Prostate gland (tissue), 2 donors: ENCODE measurements around the gene TNNT2.

Experiments used
- POLR2A ChIP-seq: fragments of 450-650 bp; IDR thresholded peaks from one replicate; pipeline ENCODE4 v1.6.1; 2016; ENCODE audit warnings: antibody characterized with exemption, mild to moderate bottlenecking
- TF ChIP-seq, protein P1 (sequence below), 4 experiments: fragments of 200-600 bp in 2 of 4; fragments of 450-650 bp in 2 of 4; sonication (generic) in 2 of 4; IDR thresholded peaks; 1 replicate in 3 of 4; 2 replicates in 1 of 4; pipeline ENCODE4 v1.5.1; 2016 to 2019; ENCODE audit warnings: antibody characterized with exemption in 4 of 4, mild to moderate bottlenecking in 2 of 4, moderate library complexity in 2 of 4

DNA sequence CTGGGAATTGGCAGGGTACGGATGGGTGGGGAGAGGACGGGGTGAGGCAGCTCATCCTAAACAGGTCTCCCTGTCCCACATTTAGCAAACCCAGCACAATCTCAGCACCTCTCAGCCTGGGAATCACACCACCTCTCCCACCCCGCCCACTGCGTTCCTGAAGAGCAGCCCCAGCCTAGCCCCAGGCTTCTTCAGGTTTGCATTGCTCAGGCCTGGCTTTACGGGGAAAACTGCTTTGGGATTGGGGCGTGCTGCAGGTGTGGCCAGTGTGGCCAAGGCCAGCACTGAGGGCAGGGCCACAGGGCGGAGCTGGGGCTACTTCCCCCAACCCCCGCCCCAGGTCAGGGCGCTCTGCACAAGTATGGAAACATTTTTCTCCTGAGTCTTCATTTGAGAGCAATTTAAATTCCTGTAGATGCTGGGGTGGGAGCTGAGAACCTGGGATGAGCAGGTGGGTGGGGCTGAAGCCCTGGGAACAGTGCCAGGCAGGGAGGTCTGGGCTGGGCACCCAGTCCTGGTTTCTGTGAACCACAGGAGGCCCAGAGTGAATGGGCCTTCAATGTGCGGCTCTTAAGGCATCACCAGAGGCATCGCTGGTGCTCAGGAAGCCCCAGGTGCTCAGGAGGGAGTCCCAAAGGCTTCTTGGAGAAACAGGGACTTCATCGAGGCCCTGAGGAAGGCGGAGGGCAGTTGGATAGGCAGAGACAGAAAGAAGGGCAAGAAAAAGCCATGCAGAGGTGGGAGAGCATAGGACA is 24.1 kb downstream of the TNNT2 start:
- TF ChIP-seq, protein P1, sequence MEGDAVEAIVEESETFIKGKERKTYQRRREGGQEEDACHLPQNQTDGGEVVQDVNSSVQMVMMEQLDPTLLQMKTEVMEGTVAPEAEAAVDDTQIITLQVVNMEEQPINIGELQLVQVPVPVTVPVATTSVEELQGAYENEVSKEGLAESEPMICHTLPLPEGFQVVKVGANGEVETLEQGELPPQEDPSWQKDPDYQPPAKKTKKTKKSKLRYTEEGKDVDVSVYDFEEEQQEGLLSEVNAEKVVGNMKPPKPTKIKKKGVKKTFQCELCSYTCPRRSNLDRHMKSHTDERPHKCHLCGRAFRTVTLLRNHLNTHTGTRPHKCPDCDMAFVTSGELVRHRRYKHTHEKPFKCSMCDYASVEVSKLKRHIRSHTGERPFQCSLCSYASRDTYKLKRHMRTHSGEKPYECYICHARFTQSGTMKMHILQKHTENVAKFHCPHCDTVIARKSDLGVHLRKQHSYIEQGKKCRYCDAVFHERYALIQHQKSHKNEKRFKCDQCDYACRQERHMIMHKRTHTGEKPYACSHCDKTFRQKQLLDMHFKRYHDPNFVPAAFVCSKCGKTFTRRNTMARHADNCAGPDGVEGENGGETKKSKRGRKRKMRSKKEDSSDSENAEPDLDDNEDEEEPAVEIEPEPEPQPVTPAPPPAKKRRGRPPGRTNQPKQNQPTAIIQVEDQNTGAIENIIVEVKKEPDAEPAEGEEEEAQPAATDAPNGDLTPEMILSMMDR (IDR thresholded peaks at IDR 0.05) = no peak
- TF ChIP-seq POLR2A = no peak
